GM12864 (cell line): ENCODE measurements around the gene KCND1.

Experiments used
- DNase-seq: peaks from one replicate; pipeline ENCODE4 v3.0.0-alpha.2; 2011; ENCODE audit warnings: low read depth
- H3K4me3 ChIP-seq: 2 replicates; pipeline ENCODE4 v1.5.1; 2011; ENCODE audit warnings: mild to moderate bottlenecking, low read depth, low read length, control low read depth
- CTCF ChIP-seq: IDR thresholded peaks from 2 replicates; pipeline ENCODE4 v1.5.1; 2011; ENCODE audit warnings: low read depth, mild to moderate bottlenecking, moderate library complexity, low read length, control low read depth, inconsistent platforms; ENCODE audit errors: missing control alignments

KCND1 gene

DNA sequence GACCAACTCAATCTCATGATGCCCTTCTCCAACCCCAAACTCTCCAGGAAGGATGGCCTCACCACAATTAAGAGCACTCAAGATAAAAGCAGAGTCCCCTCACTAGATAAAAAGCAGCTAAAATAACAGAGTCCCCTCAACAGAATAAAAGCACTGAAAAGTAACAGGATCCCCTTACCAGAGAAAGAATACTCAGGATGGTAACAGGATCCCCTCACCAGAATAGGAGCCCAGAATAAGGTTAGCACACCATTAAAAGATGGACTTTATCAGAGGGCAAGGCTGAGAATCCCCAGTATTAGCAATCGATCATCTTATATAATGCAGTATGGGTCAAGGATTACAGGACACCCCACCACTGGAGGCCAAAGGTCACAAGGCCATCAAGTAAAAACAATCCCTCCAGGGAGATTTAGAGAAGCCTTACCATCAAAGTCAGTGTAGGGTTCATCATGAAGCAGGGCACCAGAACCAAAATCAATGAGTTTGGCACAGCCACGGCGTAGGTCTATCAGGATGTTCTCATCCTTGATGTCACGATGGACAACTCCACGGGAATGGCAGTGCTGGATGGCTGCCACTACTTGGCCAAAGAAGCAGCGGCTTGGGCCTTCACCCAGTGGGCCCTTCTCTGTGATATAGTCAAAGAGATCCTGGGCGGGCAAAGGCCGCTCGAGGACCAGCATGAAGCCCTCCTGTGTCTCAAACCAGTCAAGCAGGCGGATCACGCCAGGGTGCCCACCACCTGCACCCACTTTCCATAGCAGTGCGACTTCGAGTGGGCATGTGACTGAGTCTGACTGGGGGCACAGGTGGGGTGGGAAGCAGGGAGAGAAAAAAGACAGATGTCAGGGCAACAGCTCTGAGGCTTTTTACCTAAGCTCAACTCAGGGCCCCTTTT is 56.8 kb downstream of the KCND1 start:
- peak overlapping the region; percentile 88 for H3K4me3 ChIP-seq
- no peak for TF ChIP-seq CTCF
- no peak for DNase-seq

DNA sequence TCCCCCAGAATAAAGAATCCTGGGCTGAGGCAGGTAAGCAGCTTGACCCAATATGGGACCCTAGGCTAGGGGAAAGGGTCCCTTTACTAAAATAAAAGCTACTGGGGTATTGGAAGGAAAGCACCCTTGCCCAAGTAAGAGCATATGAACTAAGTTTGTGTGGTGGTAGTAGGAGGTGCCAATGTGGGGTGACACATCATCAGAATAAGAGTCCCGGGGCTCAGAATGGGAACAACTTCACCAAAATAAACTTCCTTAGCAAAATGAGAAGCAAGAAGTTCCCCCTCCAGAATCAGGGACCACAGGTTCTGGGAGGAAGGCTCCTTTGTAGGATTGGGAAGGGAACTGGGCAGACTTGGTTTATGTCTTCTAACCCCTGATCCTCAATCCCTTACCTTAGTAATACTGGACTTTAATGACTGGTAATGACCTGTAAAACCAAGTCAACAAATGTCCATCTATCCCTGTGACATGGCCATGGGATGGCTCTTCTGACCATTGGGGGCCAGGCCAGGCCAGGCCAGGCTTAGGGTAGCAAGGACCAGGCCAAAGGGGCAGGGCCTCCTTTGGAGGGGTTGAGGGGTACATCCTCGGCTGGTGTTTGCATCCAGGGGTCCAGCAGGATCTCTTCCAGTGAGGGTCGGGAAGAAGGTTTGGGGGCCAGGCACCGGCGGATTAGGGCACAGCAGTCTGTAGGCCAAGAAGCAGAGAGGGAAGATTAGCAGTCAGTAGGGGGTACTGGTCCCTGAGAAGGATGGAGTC is 57.9 kb downstream of the KCND1 start:
- no peak for DNase-seq
- no peak for TF ChIP-seq CTCF
- H3K4me3 ChIP-seq = no peak overlapping the region

DNA sequence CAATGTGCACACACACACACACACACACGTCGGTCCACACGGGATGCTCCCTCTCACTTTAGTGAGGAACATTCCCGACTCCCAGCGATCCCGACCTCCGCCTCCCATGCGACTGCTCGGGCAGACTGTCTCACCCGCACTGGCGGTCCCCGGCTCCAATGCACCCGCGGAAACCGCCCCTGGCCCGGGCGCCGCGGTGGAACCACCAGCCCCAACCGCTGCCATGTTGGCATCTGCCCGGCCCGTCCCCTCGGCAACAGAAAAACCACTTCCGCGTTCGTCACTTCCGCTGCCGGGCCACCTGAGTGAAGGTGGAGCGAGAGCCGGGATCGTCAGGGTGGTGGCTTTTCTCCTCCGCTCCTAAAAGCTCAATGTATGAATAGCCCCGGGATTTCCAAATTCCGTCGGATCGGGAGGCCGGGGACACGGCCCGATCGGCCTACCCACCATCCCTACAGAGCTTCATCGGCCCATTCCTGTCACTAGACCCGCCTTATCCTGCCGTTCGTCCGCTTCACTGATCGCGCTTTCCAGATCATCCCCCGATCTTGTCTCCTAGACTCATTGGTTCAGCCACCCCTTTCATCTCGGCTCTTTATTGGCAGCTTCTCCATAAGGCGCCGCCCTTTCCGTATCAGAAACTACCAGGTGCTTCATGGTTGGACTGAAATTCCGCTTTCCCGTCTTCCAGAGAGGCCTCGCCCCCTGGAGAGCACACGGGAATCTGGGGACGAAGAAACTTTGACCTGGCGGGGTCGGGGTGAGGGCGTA is 60.0 kb downstream of the KCND1 start, which contains the start of gene SLC35A2:
Gene SLC35A2, minus strand, starts transcription at position 235 of the 771 bp plus-strand sequence. Its CDS starts 10 bp downstream, at position 225.
- no peak for DNase-seq
- H3K4me3 ChIP-seq = peak within 1 kb of the TSS; percentile 82
- no peak for TF ChIP-seq CTCF
